H9 (cell line): Measurements from ENCODE around the gene KIF5A. TPM values are rescaled to one million over a fixed set of nuclear protein-coding genes. Genes with fewer than 3 reads are reported as not detected.

Source experiments
- DNase-seq: peaks from one replicate; pipeline ENCODE4 v3.0.0-alpha.2; 2017
- H2AFZ ChIP-seq: one replicate; pipeline ENCODE4 v1.6.1; 2013; ENCODE audit warnings: mild to moderate bottlenecking, low read length, control low read depth, moderate library complexity
- H2AK5ac ChIP-seq: 2 replicates; pipeline ENCODE4 v1.6.1; 2013; ENCODE audit warnings: low read length, control low read depth, mixed read lengths; ENCODE audit not compliant: insufficient read length
- H2BK120ac ChIP-seq: one replicate; pipeline ENCODE4 v1.6.1; 2013; ENCODE audit warnings: low read depth, mild to moderate bottlenecking, low read length, control low read depth, inconsistent platforms; ENCODE audit not compliant: poor library complexity, severe bottlenecking
- H2BK12ac ChIP-seq: 2 replicates; pipeline ENCODE4 v1.6.1; 2013; ENCODE audit warnings: low read length, control low read depth, mixed read lengths, low read depth; ENCODE audit not compliant: insufficient read length
- H2BK15ac ChIP-seq: 2 replicates; pipeline ENCODE4 v1.6.1; 2013; ENCODE audit warnings: low read depth, low read length, control low read depth
- H2BK20ac ChIP-seq: one replicate; pipeline ENCODE4 v1.6.1; 2013; ENCODE audit warnings: low read depth, mild to moderate bottlenecking, low read length, control low read depth, inconsistent platforms; ENCODE audit not compliant: poor library complexity, severe bottlenecking
- H2BK5ac ChIP-seq: 2 replicates; pipeline ENCODE4 v1.6.1; 2013; ENCODE audit warnings: low read length, control low read depth, mixed read lengths; ENCODE audit not compliant: insufficient read length
- H3K14ac ChIP-seq: 2 replicates; pipeline ENCODE4 v1.6.1; 2013; ENCODE audit warnings: low read length, control low read depth; ENCODE audit not compliant: insufficient read depth
- H3K18ac ChIP-seq: 2 replicates; pipeline ENCODE4 v1.6.1; 2013; ENCODE audit warnings: low read depth, mild to moderate bottlenecking, mixed read lengths, low read length, control low read depth; ENCODE audit not compliant: insufficient read length
- H3K23ac ChIP-seq: 2 replicates; pipeline ENCODE4 v1.6.1; 2013; ENCODE audit warnings: low read length, control low read depth, mixed read lengths, low read depth; ENCODE audit not compliant: insufficient read length
- H3K23me2 ChIP-seq: 2 replicates; pipeline ENCODE4 v1.6.1; 2013; ENCODE audit warnings: low read depth, mild to moderate bottlenecking, mixed read lengths, low read length, control low read depth; ENCODE audit not compliant: insufficient read length, poor library complexity, severe bottlenecking
- H3K27ac ChIP-seq: 2 replicates; pipeline ENCODE4 v1.5.1; 2013; ENCODE audit warnings: low read length, control low read depth, mixed read lengths, low read depth; ENCODE audit not compliant: insufficient read length
- H3K27me3 ChIP-seq: 2 replicates; pipeline ENCODE4 v1.6.1; 2013; ENCODE audit warnings: low read length, control low read depth, inconsistent platforms; ENCODE audit not compliant: insufficient read depth
- H3K4ac ChIP-seq: 2 replicates; pipeline ENCODE4 v1.6.1; 2013; ENCODE audit warnings: low read depth, mild to moderate bottlenecking, control low read depth, inconsistent platforms, low read length, moderate library complexity
- H3K4me1 ChIP-seq: 2 replicates; pipeline ENCODE4 v1.6.1; 2013; ENCODE audit warnings: low read length, control low read depth, inconsistent platforms; ENCODE audit not compliant: insufficient read depth
- H3K4me2 ChIP-seq: 2 replicates; pipeline ENCODE4 v1.6.1; 2013; ENCODE audit warnings: low read length, control low read depth, mixed read lengths; ENCODE audit not compliant: insufficient read length, insufficient read depth
- H3K56ac ChIP-seq: 2 replicates; pipeline ENCODE4 v1.6.1; 2013; ENCODE audit warnings: low read depth, mild to moderate bottlenecking, mixed read lengths, low read length, control low read depth; ENCODE audit not compliant: insufficient read length
- H3K79me1 ChIP-seq: 2 replicates; pipeline ENCODE4 v1.6.1; 2013; ENCODE audit warnings: low read depth, mild to moderate bottlenecking, moderate library complexity, low read length, control low read depth, inconsistent platforms; ENCODE audit not compliant: insufficient read depth, poor library complexity, severe bottlenecking
- H3K79me2 ChIP-seq: 2 replicates; pipeline ENCODE4 v1.6.1; 2013; ENCODE audit warnings: low read length, control low read depth, inconsistent platforms; ENCODE audit not compliant: insufficient read depth
- H3K9ac ChIP-seq: 2 replicates; pipeline ENCODE4 v1.6.1; 2013; ENCODE audit warnings: low read length, control low read depth, mixed read lengths; ENCODE audit not compliant: insufficient read length; ENCODE audit errors: extremely low read depth
- H3K9me3 ChIP-seq: one replicate; pipeline ENCODE4 v1.6.1; 2013; ENCODE audit warnings: low read depth, low read length, inconsistent platforms; ENCODE audit not compliant: control insufficient read depth
- H3T11ph ChIP-seq: one replicate; pipeline ENCODE4 v1.6.1; 2013; ENCODE audit warnings: mild to moderate bottlenecking, low read length, control low read depth, inconsistent platforms
- H4K20me1 ChIP-seq: one replicate; pipeline ENCODE4 v1.6.1; 2013; ENCODE audit not compliant: control insufficient read depth, insufficient read length, insufficient read depth
- H4K5ac ChIP-seq: 2 replicates; pipeline ENCODE4 v1.6.1; 2013; ENCODE audit warnings: low read depth, mild to moderate bottlenecking, mixed read lengths, low read length, control low read depth; ENCODE audit not compliant: insufficient read length
- H4K8ac ChIP-seq: replicated peaks from 2 replicates; pipeline ENCODE4 v1.6.1; 2013; ENCODE audit warnings: low read length, control low read depth, mixed read lengths, low read depth; ENCODE audit not compliant: insufficient read length
- H4K91ac ChIP-seq: 2 replicates; pipeline ENCODE4 v1.6.1; 2013; ENCODE audit warnings: low read depth, mild to moderate bottlenecking, moderate library complexity, mixed read lengths, low read length, control low read depth; ENCODE audit not compliant: insufficient read length
- H3K27ac Mint-ChIP-seq, 3 experiments: 2 replicates in 2 of 3; 3 replicates in 1 of 3; pipeline ENCODE4 v1.8.0; 2020 to 2021; ENCODE audit warnings: mixed read lengths in 3 of 3, mild to moderate bottlenecking in 1 of 3, moderate library complexity in 1 of 3
- H3K27me3 Mint-ChIP-seq: 2 replicates; pipeline ENCODE4 v1.8.0; 2021; ENCODE audit warnings: low read depth, mild to moderate bottlenecking, moderate library complexity, mixed read lengths
- H3K36me3 Mint-ChIP-seq, 3 experiments: 2 replicates in 2 of 3; 3 replicates in 1 of 3; pipeline ENCODE4 v1.8.0; 2020 to 2021; ENCODE audit warnings: low read depth in 3 of 3, mixed read lengths in 3 of 3; ENCODE audit not compliant: insufficient read depth in 1 of 3
- H3K4me1 Mint-ChIP-seq, 2 experiments: 2 replicates each; pipeline ENCODE4 v1.8.0; 2020; ENCODE audit warnings: mixed read lengths in 2 of 2
- H3K4me3 Mint-ChIP-seq, 2 experiments: 2 replicates in 1 of 2; 3 replicates in 1 of 2; pipeline ENCODE4 v1.8.0; 2020 to 2021; ENCODE audit warnings: mild to moderate bottlenecking in 2 of 2, mixed read lengths in 2 of 2, moderate library complexity in 1 of 2
- H3K9me3 Mint-ChIP-seq, 2 experiments: 2 replicates in 1 of 2; 3 replicates in 1 of 2; pipeline ENCODE4 v1.8.0; 2020; ENCODE audit warnings: mild to moderate bottlenecking in 2 of 2, mixed read lengths in 2 of 2, moderate library complexity in 1 of 2
- CTCF ChIP-seq: fragments of 200-600 bp; sonication (generic); conservative IDR thresholded peaks from 3 replicates; pipeline ENCODE4 v1.8.0; 2021; ENCODE audit warnings: antibody characterized with exemption, mild to moderate bottlenecking
- WGBS: extraction: QIAGEN DNeasy Blood & Tissue Kit; methylation state at CpG from one replicate; pipeline ENCODE4 v1.1.7; 2013; ENCODE audit warnings: missing lambda C conversion rate, low lambda C conversion rate, mixed read lengths; ENCODE audit not compliant: insufficient read length; ENCODE audit errors: extremely low coverage; 5-methylcytosine and 5-hydroxymethylcytosine counted together
- total RNA-seq: library from RNA; stranded (reverse); gene quantifications from 2 replicates; pipeline ENCODE4 v1.2.1, GENCODE V29; 2021

KIF5A gene
- total RNA-seq, 1 experiment from 2014 or later = 18.5 TPM

- H3K79me2 ChIP-seq = no peaks in the 10 kb centered on the region
- H3K79me1 ChIP-seq = no peaks in the 10 kb centered on the region
- Mint-ChIP-seq H3K4me3 (peak overlapping the region; percentile 76 to 92), H3K27me3 (peaks cover 15% of the 10 kb centered on the region), H3K27ac (no peak overlapping the region), H3K9me3 (no peaks in the 10 kb centered on the region; a peak in 1 of 5 replicates), H3K4me1 (peaks cover 32 to 36% of the 10 kb centered on the region in 2 experiments), H3K36me3 (peaks cover 13 to 33% (median 31%) of the 10 kb centered on the region in 3 experiments)
- H3K9ac ChIP-seq = no peak overlapping the region
- no peak overlapping the region for H3K14ac ChIP-seq
- no peak overlapping the region for H2AK5ac ChIP-seq
- H3K23ac ChIP-seq = no peak overlapping the region
- no peak overlapping the region for H3K56ac ChIP-seq
- peaks cover 2% of the 10 kb centered on the region; the same call in 1 of the 2 replicates for H3K27me3 ChIP-seq
- H2BK12ac ChIP-seq = no peak overlapping the region
- no peak overlapping the region for H3T11ph ChIP-seq
- no peak overlapping the region for H4K91ac ChIP-seq
- H2BK5ac ChIP-seq = no peak overlapping the region
- no CpG with 5 or more reads among the region's 29 CpGs for WGBS
- no peaks in the 10 kb centered on the region for H3K9me3 ChIP-seq
- H4K20me1 ChIP-seq = no peaks in the 10 kb centered on the region
- no peak overlapping the region for H2BK120ac ChIP-seq
- no peak for DNase-seq
- peaks cover 23% of the 10 kb centered on the region for H3K23me2 ChIP-seq
- H3K4ac ChIP-seq = no peak overlapping the region
- H3K4me2 ChIP-seq = peak overlapping the region; percentile 89
- no peak overlapping the region for H2AFZ ChIP-seq
- no peak overlapping the region for H3K27ac ChIP-seq
- H2BK20ac ChIP-seq = no peak overlapping the region
- H4K5ac ChIP-seq = no peak overlapping the region
- no peak overlapping the region for H2BK15ac ChIP-seq
- no peak overlapping the region for H4K8ac ChIP-seq
- no peak for TF ChIP-seq CTCF
- no peaks in the 10 kb centered on the region; the same call in 1 of the 2 replicates for H3K4me1 ChIP-seq
- no peak overlapping the region for H3K18ac ChIP-seq
These were observed 60.8 kb downstream of the KIF5A start for GRCh38 chr12:57610554-57611107.
